ENCODE data around the gene FAM177A1.

DNA sequence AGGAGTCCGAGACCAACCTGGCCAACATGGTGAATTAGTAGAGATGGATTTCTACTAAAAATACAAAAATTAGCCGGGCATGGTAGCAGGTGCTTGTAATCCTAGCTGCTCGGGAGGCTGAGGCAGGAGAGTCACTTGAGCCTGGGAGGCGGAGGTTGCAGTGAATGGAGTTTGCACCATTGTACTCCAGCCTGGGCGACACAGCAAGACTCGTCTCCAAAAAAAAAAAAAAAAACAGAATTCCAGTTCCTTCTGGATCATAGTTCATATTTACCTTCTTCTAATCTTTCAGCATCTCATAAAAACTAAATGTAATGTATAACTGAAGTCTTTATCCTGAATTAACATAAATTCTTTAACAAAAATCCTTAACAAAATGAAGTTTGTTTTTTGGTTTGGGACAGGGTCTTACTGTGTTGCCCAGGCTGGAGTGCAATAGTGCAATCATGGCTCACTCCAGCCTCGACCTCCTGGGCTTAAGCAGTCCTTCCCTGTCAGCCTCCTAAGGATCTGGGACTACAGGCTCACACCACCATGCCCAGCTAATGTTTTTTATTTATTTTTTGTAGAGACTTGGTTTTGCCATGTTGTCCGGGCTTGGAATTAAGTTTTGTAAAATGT is 37.6 kb downstream of the FAM177A1 start:
- TF ChIP-seq ZNF331 (CRISPR knock-in tag; IDR thresholded peaks at IDR 0.05) (no peak), POLR2A (IDR thresholded peaks at IDR 0.05; ENCODE audit: insufficient read depth in 1 of 2, low read depth in 2 of 2, low read length in 2 of 2) (no peak), STAT5B (CRISPR knock-in tag; IDR thresholded peaks at IDR 0.05) (no peak), PTBP1 (IDR thresholded peaks at IDR 0.05; ENCODE audit: low read depth, low read length, poor library complexity, severe bottlenecking) (no peak), MXI1 (IDR thresholded peaks at IDR 0.05; ENCODE audit: borderline replicate concordance, low read depth, low read length) (no peak), PCBP1 (IDR thresholded peaks at IDR 0.05; ENCODE audit: borderline replicate concordance, low read depth, low read length) (no peak)
- TF ChIP-seq, protein P1, sequence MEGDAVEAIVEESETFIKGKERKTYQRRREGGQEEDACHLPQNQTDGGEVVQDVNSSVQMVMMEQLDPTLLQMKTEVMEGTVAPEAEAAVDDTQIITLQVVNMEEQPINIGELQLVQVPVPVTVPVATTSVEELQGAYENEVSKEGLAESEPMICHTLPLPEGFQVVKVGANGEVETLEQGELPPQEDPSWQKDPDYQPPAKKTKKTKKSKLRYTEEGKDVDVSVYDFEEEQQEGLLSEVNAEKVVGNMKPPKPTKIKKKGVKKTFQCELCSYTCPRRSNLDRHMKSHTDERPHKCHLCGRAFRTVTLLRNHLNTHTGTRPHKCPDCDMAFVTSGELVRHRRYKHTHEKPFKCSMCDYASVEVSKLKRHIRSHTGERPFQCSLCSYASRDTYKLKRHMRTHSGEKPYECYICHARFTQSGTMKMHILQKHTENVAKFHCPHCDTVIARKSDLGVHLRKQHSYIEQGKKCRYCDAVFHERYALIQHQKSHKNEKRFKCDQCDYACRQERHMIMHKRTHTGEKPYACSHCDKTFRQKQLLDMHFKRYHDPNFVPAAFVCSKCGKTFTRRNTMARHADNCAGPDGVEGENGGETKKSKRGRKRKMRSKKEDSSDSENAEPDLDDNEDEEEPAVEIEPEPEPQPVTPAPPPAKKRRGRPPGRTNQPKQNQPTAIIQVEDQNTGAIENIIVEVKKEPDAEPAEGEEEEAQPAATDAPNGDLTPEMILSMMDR (CRISPR knock-in tag; IDR thresholded peaks at IDR 0.05), result no peak
